GM19328 (cell line): Measurements from ENCODE around the gene FRMD4A.
"Not testable (repeated sequence)": the region's sequence is repeated elsewhere in the genome, so short reads cannot be mapped to it uniquely, and the experiment has no call there.

Experiments used
- ATAC-seq: cut with Tn5 transposase; IDR thresholded peaks from one replicate; pipeline ENCODE4 v1.9.1; 2021; ENCODE audit warnings: mild to moderate bottlenecking, moderate library complexity; ENCODE audit not compliant: unreplicated experiment

FRMD4A gene

DNA sequence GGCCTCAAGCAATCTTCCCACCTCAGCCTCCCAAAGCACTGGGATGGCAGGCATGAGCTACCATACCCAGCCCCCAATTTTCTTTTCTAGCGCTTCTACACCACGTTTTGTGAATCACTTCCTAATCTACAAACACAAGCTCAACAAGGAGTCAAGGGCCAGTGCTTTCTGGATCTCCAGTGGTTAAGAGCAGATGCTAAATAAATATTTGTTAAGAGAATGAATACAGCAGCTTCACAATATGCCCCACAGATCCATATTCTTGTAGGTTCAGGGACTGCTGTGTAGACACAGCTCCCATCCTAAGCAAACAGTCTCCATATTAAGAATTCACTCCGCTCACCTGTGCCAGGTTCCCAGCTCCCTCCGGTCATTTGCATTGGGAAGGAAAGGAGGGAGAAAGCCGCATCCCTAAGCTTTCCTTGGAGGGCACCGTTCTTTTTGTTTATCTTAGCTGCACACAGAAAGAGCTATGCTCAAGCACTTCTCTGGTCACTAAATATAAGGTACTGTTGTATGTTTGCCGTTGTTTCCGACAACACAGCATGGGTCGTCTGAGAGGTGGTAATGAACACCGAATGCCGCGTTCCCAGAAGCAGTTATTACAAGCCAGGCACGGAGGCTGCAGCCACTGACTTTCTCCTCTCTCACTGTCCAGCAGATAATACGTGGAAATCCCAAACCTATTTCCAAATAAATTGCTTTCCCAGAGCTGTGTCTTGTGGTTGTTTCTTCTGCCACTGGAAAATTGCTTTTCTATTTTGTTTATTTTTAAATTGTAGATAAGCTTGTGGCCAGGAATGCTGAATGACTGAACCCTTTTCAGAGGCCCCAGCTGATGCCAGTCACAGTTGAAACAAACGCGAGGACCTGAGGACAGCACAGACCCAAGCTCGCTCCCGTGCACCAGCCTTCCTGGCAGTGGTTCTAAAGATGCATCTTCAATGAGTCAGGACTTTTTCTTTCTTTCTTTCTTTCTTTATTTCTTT lies 526.9 kb downstream of the FRMD4A start:
- no peak for ATAC-seq

DNA sequence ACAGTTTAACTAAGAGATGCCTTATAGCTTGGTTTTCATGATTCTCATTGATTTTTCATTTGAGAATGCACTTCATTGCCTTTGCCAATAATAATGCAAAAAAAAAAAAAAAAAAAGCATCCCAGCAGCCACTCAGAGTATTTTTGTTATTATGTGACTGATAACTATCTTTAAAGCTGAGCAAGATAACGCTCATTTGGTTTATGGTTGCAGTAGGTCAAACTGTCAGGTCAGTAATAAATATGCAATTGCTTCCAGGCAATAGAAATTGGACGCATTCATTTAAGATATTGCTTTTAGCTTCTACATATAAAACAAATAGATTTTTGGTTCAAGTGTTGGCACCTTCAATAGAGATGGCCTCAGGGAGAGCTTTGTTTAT lies 528.8 kb downstream of the FRMD4A start:
- no peak for ATAC-seq

DNA sequence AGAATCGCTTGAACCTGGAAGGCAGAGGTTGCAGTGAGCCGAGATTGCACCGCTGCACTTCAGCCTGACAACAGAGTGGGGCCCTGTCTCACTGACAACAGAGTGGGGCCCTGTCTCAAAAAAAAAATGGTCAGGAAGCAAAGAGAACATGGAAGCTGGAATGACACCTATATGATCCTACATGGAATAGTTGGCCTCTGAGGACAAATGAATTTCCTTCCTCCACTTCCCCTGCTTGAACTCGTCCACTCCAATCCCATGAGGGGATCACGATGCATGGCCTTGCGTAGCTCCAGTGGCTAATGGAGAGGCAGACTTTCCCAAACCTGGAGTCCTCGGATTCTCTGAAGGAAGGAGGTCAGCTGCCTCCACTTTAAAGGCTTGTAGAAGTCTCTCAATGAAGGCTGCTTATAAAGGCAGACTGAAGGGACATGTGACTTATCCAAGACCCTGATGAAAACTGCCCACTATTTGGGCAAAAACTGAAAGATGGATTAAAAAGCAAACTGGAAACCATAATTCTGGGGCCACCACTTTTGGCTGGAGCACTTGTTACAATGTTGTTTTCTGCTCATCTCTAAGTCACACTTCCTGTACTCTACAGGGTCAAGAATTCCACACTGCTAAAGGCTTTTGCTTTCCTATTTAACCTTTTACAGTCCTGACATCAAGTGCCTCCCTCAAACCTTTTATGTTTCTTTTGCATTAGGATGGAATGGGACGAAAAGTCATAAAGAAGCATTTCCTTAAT lies 529.4 kb downstream of the FRMD4A start:
- no peak for ATAC-seq

DNA sequence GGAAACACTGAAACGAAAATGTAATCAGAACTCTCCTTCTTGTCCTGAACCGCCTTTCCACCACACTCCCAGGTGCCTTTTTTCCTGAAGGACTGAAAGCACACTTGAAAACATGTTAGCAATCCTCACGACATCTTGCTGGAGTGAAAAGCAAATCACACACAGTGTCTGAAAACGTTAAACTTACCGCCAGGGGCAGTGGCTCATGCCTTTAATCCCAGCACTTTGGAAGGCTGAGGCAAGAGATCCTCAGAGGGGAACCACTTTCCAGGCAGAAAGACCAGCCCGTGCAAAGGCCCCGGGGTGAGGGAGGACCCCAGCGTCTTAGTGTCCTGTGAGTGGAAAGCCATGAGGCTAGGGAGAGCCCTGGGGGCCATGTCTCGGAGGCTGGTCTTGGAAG lies 533.6 kb downstream of the FRMD4A start:
- ATAC-seq: no peak

DNA sequence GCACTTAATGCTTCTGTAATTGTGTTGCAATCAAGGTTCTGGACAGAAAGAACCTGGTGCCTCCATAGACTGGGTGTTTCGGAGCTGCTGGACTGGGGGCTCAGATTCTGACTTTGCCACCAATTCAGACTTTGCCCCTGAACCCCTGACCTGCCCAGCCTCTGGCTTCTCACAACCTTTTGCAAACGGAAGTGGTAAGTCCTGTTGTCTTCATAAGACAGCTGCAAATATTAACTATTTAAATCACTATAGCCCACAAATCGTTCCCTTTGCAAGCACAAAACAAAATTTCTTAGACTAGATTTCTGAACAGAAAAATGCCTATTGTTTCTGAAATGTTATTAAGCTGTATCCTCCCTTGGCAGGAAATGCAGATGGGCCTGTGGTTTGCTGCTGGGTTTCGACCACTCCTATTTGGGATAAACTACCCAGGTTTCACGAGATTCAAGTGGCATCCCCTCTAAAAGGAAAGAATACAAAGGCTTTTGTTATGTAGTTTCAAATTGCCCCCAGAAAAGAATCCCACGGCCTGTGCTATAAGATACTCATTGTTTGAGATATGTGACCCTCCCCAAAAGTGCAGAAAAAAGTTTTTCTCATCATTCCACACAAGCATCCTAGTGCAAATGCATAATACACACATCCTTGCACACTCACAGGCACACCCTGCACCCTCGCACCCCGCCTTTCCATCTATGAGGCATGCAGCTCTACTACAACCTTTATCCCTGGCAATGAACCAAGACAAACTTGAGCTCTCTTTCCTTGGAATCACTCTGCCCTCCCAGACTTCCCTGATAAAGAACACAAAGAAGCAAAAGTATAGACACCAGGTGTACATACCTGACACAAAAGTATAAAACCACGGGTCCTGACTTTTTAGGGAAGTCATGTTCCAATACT lies 534.8 kb downstream of the FRMD4A start:
- no peak for ATAC-seq

DNA sequence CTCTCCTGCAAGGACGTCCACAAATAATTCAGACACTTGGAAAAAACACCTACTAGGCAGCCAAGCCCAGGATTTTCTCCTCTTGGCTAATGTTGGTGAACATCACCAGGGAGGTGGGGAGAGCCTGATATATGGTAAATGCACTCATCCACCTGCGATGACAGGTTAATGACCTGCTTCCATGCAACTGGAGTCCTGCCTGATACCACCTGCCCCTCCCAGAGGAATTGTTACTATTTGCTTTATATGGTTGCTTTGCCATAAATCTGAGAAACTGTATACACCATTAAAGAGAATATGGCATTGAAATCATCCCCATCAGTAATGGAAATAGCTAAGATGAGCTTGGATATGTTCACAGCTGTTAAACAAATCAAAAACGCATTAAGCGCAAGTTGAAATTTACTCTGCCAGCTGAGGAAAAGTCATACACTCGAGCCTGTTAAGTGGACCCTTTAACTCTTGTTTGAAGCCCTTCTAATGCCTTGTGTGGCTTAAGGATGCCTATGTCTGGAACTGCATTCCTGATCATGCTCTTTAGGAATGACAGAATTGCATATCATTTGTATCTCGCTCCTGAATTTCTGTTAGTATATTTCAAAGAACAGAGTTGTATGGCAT lies 535.6 kb downstream of the FRMD4A start:
- ATAC-seq: no peak

DNA sequence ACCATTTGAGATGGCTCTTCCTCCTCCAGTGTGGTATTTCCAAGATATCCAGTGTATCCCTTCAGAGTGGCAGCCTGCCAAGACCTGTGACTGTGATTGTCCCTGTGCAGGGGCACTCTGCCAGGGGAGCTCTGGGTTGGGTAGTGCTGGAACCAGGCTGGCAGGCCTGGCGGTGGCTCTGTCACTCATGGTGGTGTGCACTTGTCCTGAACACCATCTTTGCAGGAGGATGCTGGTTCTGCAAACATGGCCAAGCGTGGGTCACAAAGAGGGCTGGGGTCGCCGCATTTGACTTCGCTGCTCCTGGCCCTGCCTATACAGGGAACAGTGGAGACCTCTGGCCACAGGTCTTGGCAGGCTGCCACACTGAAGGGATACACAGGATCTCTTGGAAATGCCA lies 538.7 kb downstream of the FRMD4A start:
- ATAC-seq: no peak

DNA sequence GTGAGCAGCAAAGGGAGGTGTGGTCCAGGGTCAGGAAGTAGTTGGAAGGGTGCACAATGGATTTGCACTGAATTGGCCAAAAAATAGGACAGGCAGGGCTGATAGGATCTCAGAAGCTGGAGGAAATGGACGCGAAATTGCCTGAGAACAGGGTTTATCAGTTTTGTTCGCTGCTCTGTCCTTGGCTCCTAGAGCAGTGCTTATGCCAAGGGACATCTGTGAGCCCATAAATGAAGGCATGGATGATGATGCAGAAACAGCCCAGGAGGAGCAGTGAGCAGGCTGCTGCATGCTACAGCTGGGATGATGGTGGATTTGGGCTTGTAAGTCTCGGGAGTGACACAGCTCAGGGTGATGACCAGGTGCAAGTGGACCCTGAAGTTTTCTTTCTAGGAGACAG lies 539.2 kb downstream of the FRMD4A start:
- ATAC-seq: no peak

DNA sequence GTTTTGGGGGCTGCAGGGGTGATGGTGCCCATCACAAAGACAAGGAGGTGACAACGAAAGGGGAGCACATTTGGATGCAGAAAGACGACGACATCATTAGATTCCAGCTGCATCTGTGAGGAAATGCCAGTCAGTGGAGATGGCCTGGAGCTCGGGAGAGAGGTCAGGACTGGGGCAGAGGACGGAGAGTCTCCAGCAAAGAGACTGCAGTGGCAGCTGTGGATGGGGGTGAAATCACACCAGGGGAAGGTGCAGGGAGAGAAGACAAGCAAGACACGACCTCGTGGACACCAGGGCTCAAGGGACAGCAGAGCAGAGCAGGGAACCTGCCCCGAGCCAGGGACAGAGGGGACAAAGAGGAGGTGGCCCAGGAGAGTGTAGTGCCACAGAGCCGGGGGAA lies 540.5 kb downstream of the FRMD4A start:
- no peak for ATAC-seq

DNA sequence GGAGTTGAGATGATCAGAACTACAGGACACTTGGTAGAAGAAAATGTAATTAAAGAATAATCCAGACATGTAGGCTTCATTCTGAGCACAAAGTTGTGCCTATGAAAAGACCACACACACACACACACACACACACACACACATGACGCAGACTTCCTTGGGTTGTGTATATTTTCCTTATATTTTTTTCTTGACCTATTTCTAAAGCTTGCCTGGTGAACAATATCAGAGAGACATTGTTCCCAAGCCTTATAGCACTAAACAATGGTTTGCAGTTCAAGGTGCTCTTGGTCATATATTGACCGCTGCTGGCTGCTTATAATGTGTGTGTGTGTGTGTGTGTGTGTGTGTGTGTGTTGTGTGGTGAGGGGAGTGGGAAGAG lies 541.3 kb downstream of the FRMD4A start:
- no peak for ATAC-seq

DNA sequence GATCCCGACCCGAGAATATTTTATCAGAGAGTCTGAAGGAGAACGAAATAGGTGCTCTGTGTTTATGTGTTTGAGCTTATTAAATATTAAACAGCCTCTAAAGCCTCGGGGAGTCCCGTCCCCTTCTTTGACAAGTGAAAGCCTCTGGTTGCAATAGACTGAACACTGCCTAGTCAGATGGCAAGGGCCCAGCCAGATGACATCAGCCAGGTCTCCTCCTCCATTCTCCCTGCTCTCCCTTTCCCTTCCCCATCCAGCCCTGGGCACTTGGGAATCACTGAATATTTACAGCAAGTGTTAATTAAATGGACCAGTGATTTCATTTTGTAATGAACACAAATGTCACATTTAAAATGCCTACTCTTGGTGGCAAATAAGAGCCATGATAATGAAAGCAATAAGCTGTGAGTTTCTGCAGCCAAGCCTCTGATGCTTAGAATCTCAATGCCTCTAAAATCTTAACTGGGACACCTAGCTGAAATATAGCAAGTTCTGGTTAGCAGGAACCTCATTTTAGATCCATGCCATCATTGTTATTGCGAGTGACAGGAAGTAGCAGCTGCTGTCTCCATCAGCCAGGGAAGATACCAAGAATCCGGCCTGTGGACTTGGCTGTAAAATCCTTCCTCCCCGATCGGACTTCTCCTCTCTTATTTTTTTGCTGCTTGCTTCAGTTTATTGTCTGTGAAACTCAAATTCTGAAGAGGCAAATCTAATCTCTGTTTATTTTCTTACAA lies 541.8 kb downstream of the FRMD4A start:
- ATAC-seq: no peak

DNA sequence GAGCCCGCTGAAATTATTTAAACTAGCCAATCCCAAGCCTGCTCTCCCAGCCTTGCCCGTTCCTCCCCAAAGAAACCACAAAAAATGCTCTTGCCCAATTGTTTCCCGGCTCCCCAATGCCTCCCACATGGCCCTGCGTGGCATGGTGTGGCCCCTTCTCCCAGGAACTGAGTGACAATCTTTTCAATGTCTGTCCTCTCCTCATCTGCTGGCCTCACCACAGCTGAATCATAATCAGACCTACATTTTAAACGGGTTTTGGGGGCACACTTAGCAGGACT lies 542.5 kb downstream of the FRMD4A start:
- ATAC-seq: no peak

DNA sequence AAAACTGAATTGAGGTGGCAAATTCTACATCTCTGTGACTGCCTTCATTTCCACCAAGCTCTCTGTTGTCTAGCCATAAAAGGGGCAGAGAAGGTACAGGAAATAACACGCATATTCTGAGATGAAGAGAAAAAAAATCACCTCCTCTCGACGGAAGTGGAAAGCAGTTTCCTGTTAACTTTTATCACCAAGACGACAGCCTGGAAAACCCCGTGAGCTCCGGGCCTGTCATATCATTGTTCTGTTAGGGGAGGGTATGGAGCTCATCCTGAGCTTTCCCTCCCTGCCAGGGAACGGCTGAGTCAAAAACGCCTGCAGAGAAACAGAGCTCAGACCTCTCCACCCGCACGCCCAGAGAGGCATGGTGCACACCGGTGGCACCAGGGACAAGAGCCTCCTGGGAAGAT lies 543.7 kb downstream of the FRMD4A start:
- peak; percentile 64 for ATAC-seq

DNA sequence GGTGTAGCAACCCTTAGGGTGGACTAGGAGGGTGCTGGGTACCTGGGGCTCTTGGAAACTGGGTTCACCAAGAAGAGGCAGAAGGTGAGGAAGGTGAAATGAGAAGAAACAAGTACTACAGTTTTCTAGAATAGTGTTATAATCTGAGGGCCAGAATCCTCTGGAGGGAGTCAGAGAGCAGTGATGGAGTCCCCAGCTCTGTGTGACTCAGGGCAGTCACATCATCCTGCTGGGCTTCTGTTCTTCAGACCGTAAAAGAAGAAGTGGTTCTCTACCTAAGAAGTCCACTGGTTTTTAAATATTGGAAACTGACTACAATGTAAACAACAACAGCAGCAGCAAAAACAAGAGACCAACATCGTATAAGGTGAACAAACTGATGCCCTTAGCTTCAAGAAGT lies 546.7 kb downstream of the FRMD4A start:
- ATAC-seq: peak; percentile 61

DNA sequence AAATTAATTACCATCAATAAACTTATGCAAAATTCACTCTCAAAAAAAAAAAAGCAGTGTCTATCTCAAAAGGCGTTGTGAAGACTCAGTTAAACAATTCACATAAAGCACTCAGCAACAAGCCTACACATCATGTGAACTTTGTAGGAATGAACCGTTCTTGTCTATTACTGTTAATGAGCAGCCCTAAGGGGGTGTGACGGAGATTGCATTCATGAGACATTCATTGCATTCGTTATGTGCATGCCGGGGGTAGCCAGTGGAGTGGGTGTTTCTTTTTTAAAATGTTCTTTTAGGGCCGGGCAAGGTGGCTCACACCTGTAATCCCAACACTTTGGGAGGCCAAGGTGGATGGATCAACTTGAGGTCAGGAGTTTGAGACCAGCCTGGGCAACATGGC lies 551.0 kb downstream of the FRMD4A start:
- ATAC-seq: no peak

DNA sequence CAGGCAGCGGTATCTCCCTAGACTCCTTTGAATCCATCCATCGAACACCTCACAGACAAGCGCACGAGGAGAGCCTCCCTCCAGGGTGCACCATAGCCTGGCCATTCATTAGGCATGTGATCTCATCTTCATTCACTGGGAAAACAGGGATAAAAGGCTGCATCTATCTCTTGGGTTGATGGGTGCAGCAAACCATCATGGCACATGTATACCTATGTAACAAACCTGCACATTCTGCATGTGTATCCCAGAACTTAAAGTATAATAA lies 552.1 kb downstream of the FRMD4A start:
- ATAC-seq: not testable (repeated sequence)

DNA sequence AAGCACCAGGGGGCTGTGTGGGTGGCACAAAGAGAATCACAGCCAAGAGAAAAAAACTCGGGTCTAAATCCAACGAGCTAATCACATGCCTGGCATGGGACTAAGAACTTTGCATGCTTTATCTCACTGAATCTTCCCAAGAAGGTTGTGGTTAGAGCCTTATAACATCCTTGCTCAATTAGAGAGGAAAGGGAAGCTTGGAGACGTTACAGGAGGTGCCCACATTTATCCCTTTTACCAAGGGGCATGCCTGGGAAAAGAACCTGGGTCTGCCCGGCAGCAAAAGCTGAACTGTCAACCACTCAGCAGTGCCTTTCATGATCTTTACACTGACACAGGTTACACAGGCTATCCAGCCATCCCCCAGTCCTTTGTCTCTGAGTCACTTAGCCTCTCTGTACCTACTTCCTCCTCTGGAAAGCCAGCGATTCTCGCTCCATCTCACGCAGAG lies 553.8 kb downstream of the FRMD4A start:
- ATAC-seq: no peak

DNA sequence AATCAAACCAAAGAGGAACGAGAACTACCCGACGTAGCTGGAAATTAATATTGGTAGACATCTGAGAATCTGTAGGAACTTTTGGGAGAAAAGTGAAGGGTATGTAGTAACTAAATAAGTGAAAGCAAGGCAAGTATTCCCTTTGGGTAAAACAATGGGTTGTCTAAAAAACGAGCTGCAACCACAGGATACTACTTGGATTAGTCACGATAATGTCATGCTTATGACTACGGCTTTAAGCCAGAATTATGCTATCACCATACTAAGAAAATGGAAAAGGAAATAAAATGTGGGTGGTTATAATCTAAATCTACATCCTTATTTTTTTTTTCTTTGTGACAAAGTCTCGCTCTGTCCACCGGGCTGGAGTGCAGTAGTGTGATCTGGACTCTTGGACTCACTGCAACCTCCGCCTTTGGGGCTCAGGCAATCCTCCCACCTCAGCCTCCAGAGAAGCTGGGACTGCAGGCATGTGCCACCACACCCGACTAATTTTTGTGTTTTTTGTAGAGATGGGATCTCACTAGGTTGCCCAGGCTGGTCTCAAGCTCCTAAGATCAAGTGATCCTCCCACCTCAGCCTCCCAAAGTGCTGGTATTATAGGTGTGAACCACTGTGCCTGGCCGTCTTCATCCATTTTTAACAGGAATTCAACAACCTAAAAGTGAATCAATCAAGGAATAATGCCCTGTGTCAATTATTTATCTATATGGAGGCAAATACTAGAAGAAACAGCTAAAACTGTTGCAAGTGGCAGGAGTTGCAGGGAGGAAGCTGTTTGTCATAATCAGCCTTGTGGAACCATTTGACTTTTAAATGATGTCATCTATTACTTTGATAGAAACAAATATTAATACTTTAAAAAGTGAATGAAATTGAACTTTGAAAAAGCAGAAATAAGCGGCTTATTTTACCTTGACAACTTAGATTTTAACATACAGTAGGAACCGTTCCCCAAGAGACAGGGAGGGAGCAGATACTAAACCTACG lies 554.6 kb downstream of the FRMD4A start:
- no peak for ATAC-seq

DNA sequence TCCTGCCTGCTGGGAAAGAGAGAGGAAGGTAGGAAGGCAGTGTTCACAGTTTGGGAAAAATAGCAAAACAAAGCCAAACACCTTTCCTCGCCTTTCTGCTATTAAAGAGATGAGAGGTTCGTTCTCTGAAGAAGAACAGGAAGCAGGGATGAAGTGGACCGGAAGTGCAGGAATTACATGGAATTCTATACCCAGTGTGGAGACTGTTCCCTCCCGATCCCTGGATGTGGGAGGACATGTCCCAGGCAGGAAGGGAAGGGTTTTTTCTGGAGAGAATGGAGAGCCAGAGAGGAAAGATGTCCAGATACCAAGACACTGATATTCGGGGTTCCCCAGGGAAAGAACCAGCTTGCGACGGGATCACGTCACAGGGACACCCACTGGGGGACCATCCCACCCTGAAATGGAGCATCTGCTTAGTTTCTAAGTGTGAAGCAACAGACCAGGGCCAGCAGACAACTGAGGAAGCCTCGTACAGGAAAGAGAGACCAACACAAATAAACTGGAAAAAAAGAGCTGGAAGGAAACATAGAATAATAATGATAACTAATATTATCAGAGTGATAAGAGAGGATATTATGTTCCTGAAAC lies 556.3 kb downstream of the FRMD4A start:
- ATAC-seq: no peak
